ENCODE measurements around the gene PTPRN2. TPM values are rescaled to one million over a fixed set of nuclear protein-coding genes. Genes with fewer than 3 reads are reported as not detected.

PTPRN2 gene
- total RNA-seq, 1 experiment from 2014 or later, result 0.16 TPM

GRCh38 chr7:157542068-157543021 is 1045.3 kb downstream of the PTPRN2 start:
- in situ Hi-C loops (cut with HindIII; ENCODE audit: low pct_unique_long_range_greater_than_20kb, low sequenced_read_pairs), result no loop called here
- DNase-seq (ENCODE audit: low read depth, low spot score), result no peak

GRCh38 chr7:157541295-157542067 is 1046.1 kb downstream of the PTPRN2 start:
- in situ Hi-C loops (cut with HindIII; ENCODE audit: low pct_unique_long_range_greater_than_20kb, low sequenced_read_pairs), result no loop called here
- no peak for DNase-seq (ENCODE audit: low read depth, low spot score)

- no peak for DNase-seq (ENCODE audit: low read depth, low spot score)
- in situ Hi-C loops (cut with HindIII; ENCODE audit: low pct_unique_long_range_greater_than_20kb, low sequenced_read_pairs), result no loop called here
Measured at GRCh38 chr7:157540606-157541294, 1046.9 kb downstream of the PTPRN2 start.

- in situ Hi-C loops (cut with HindIII; ENCODE audit: low pct_unique_long_range_greater_than_20kb, low sequenced_read_pairs), result no loop called here
- DNase-seq (ENCODE audit: low read depth, low spot score), result no peak
Measured at GRCh38 chr7:157540020-157540419, 1047.6 kb downstream of the PTPRN2 start.

GRCh38 chr7:157539521-157539920 is 1048.1 kb downstream of the PTPRN2 start:
- in situ Hi-C loops (cut with HindIII; ENCODE audit: low pct_unique_long_range_greater_than_20kb, low sequenced_read_pairs), result no loop called here

GRCh38 chr7:157538735-157539134 is 1048.9 kb downstream of the PTPRN2 start:
- DNase-seq (ENCODE audit: low read depth, low spot score), result no peak
- in situ Hi-C loops (cut with HindIII; ENCODE audit: low pct_unique_long_range_greater_than_20kb, low sequenced_read_pairs), result no loop called here

More at GRCh38 chr7:157539521-157539920, 1048.1 kb downstream of the PTPRN2 start:
- DNase-seq (ENCODE audit: low read depth, low spot score), result no peak

- in situ Hi-C loops (cut with HindIII; ENCODE audit: low pct_unique_long_range_greater_than_20kb, low sequenced_read_pairs), result no loop called here
- DNase-seq (ENCODE audit: low read depth, low spot score), result no peak
Measured at GRCh38 chr7:157538321-157538720, 1049.3 kb downstream of the PTPRN2 start.

- no peak for DNase-seq (ENCODE audit: low read depth, low spot score)
- in situ Hi-C loops (cut with HindIII; ENCODE audit: low pct_unique_long_range_greater_than_20kb, low sequenced_read_pairs), result no loop called here
Measured at GRCh38 chr7:157537056-157537455, 1050.6 kb downstream of the PTPRN2 start.

- DNase-seq (ENCODE audit: low read depth, low spot score), result no peak
- in situ Hi-C loops (cut with HindIII; ENCODE audit: low pct_unique_long_range_greater_than_20kb, low sequenced_read_pairs), result no loop called here
Measured at GRCh38 chr7:157532068-157532467, 1055.6 kb downstream of the PTPRN2 start.

- DNase-seq (ENCODE audit: low read depth, low spot score), result no peak
- in situ Hi-C loops (cut with HindIII; ENCODE audit: low pct_unique_long_range_greater_than_20kb, low sequenced_read_pairs), result no loop called here
Measured at GRCh38 chr7:157529768-157530560, 1057.7 kb downstream of the PTPRN2 start.

GRCh38 chr7:157528785-157529341 is 1058.8 kb downstream of the PTPRN2 start:
- in situ Hi-C loops (cut with HindIII; ENCODE audit: low pct_unique_long_range_greater_than_20kb, low sequenced_read_pairs), result no loop called here
- no peak for DNase-seq (ENCODE audit: low read depth, low spot score)

- in situ Hi-C loops (cut with HindIII; ENCODE audit: low pct_unique_long_range_greater_than_20kb, low sequenced_read_pairs), result no loop called here
- no peak for DNase-seq (ENCODE audit: low read depth, low spot score)
Measured at GRCh38 chr7:157527686-157528085, 1059.9 kb downstream of the PTPRN2 start.

- in situ Hi-C loops (cut with HindIII; ENCODE audit: low pct_unique_long_range_greater_than_20kb, low sequenced_read_pairs), result no loop called here
- no peak for DNase-seq (ENCODE audit: low read depth, low spot score)
Measured at GRCh38 chr7:157526913-157527634, 1060.5 kb downstream of the PTPRN2 start.

- no peak for DNase-seq (ENCODE audit: low read depth, low spot score)
Measured at GRCh38 chr7:157526005-157526912, 1061.4 kb downstream of the PTPRN2 start.

GRCh38 chr7:157525491-157525915 is 1062.1 kb downstream of the PTPRN2 start:
- peak; percentile 26 for DNase-seq (ENCODE audit: low read depth, low spot score)
- in situ Hi-C loops (cut with HindIII; ENCODE audit: low pct_unique_long_range_greater_than_20kb, low sequenced_read_pairs), result no loop called here

More at GRCh38 chr7:157526005-157526912, 1061.4 kb downstream of the PTPRN2 start:
- in situ Hi-C loops (cut with HindIII; ENCODE audit: low pct_unique_long_range_greater_than_20kb, low sequenced_read_pairs), result no loop called here

Measured in SK-MEL-5 (cell line).